SK-N-MC (cell line): Measurements from ENCODE around the gene C19orf38.

Experiments used
- EZH2 ChIP-seq: fragments of 200-600 bp; sonication (generic); IDR thresholded peaks from one replicate; pipeline ENCODE4 v1.6.1; 2017; ENCODE audit warnings: antibody characterized with exemption
- FOXP2 ChIP-seq: optimal IDR thresholded peaks from 2 replicates; pipeline ENCODE3; 2011; ENCODE audit warnings: mild to moderate bottlenecking, moderate library complexity; ENCODE audit not compliant: insufficient read depth; ENCODE audit errors: extremely low read length, control extremely low read depth
- POLR2AphosphoS5 ChIP-seq: IDR thresholded peaks from 2 replicates; pipeline ENCODE4 v1.6.1; 2012; ENCODE audit warnings: mild to moderate bottlenecking, low read depth, low read length, borderline replicate concordance

GRCh38 chr19:10864538-10864899 is 16.3 kb downstream of the C19orf38 start:
- no peak for TF ChIP-seq EZH2
- no peak for TF ChIP-seq POLR2AphosphoS5
- TF ChIP-seq FOXP2: no peak
